Activated CD8-positive, alpha-beta memory T cell treated with anti-CD3 and anti-CD28 coated beads, Interleukin-2, amount 50 U/mL, for 1 hour (primary cell): ENCODE measurements around the gene LUZP1.
"Not testable (repeated sequence)": the region's sequence is repeated elsewhere in the genome, so short reads cannot be mapped to it uniquely, and the experiment has no call there.

ENCODE experiments used
- DNase-seq: peaks from one replicate; pipeline ENCODE4 v3.0.0-alpha.2; 2020; ENCODE audit errors: extremely low read depth

Gene LUZP1

DNA sequence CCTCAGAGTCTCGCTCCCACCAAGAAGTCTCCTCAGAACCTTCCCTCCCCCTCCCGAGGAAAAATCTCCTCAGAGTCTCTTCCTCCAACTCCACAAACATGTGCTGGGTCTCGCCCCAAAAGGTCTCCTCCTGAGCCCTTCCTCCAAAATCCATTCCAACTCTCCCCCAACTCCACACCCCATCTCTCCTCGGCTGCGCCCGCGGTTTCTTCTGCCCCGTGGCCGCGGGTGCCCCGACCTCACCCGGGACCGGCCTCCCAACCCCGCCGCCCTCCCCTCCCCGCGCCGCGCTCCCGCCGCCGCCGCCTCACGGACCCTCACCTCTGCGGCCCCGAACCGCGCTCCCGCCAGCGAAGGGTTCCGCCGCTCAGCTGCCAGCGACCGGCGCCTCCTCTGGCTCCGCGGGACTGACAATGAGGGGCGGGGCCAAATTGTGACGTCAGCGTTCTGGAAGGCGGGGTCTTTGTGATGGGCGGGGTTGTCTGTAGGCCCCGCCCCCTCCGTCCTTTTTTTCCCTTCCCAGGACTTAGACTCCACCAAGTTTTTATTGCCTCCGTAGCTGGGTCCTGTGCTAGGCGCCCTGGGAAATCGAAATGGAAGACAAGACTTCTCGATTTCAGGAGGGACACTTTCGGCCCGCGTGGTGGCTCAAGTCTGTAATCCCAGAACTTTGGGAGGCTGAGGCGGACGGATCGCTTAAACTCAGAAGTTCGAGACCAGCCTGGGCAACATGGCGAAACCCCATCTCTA is at the start of gene LUZP1:
Gene LUZP1, minus strand, starts transcription at position 412 of the 750 bp plus-strand sequence.
- peak; percentile 71 for DNase-seq

DNA sequence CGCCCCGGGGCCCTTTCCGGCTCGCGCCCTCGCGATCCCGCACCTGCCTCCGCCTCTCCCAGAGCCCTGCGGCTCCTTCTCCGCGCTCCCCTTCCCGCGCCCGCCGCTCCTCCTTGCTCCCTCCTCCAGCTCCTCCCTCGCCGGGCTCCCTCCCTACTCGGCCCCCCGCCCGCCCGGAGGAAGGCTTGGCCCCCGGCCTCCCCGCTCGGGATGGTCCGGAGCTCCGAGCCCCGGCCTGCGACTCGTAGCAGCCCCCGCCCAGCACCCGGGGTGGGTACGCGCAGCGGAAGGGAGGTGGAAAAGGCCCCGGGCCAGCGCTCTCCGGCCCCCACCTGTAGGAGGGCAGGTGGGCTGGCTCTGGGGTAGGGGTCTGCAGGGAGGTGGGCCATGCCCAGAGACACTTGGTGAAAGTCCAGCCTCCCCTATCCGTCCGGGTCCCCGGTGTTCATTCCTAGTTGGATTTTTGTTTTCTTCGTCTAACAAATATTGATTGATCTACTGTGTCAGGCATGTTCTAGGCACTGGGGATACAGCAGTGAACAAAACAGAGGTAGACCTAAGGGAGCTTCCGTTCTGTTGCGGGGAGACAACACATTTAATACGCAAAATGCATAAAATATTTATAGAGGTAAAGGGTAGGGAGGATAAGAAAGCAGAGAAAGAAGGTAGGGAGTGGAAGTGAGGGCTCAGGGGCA is 48.9 kb upstream of the LUZP1 start, which contains the start of gene HTR1D:
Gene HTR1D, minus strand, starts transcription at position 82 of the 695 bp plus-strand sequence. CDS start 23,283 bp downstream, outside the sequence.
- DNase-seq, result no peak

DNA sequence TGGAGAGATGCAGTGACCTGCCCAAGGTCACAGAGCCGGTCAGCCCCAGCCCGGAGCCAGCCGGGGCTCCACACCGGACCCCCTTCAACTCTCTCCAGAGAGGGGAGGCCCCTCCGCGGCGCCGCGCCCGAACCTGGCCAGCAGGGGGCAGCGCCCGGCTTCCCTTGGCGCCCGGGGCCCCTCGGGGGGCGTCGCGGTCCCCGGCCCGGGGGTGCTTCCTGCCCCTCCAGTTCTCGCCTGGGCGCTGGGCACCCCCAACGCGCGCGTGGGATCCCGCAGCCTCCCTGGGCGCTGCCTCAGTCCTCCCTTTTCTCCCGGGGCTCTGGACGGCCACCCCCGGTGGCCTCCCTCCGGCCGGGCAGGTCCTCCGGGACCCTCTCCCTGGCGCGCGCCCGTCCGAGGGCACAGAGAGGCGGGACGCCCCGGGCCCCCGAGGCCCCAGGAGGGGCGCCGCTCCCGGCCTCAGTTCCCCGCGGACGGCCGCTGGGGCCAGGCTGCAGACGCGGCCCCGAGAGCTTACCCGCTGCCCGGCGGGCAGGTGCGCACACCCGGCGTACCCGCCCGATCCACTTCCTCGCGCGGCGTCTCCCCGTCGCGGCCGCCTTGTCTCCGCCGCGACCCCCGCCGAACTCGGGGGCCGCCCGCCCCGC is 48.2 kb upstream of the LUZP1 start:
- no peak for DNase-seq

DNA sequence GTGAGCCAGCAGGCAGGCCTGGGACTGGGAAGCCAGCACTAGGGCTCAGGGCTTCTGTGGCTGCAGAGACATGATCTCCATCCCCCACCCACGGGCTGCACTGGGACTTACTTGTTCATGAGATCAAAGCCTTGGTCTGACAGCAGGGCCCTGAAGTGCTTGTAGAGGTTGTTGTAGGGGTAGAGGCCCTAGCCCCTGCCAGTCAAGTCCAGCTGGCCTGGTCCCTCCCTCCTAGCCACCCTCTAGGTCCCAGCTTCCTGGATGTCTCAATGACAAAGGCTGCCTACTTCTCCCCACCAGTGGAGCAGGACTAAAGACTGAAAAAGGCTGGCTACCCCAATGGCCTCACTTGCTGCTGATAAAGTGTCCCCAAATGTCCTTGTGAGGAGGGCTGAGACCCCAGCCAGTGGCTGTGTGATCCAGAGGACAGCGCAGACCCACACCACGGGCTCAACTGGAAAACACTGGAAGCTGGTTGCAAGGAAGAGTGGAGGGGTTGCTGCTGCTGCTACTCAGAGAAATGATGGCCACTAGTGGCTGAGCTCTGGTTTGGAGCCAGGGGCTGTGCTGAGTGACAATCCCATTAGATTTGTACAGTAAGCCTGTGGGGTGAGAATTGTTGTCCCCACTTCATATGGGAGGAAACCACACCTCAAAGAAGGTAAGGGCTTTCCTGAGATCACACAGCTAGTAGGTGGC is 47.2 kb upstream of the LUZP1 start:
- DNase-seq, result no peak

- DNase-seq, result no peak
Observed at GRCh38 chr1:23215291-23215690, 46.6 kb upstream of the LUZP1 start.

- DNase-seq, result no peak
Observed at GRCh38 chr1:23214640-23215039, 46.0 kb upstream of the LUZP1 start.

DNA sequence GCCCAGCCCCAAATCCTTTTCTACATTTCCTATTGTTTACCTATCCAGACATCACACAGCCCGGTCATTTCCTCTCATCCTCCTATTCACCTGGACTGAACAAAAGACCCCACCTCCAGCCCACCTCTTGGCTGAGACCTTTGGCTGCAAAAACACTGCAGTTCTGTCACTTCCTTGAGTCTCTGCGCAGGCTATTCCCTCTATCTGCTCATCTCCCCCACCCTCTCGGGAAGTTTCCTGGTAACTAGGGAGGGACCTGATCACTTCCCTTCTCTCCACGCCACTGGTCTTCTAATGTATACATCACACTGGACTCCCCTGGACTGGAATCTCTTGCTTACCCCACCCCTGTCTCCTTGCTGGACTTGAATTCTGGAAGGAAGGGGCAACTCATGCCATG is 43.3 kb upstream of the LUZP1 start:
- no peak for DNase-seq

DNA sequence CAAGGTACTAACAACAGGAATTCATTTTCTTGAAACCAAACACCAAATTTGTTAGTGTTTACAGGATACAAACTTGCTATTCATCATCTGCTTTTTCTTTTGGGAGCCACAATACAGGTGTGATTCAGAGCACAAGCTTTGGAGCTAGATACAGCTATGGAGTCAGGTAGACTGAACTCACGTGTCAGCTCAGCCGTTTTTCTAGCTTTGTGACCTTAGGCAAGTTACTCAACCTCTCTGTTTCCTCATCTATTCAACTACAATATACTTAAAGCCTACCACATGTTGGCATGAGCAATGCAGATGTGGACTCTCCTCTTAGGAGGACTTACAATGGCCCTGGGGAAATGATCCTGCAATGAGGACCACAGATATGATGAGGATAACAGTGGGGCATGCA is 42.3 kb upstream of the LUZP1 start:
- no peak for DNase-seq

- DNase-seq, result no peak
Observed at GRCh38 chr1:23210351-23210785, 41.7 kb upstream of the LUZP1 start.

- DNase-seq, result no peak
Observed at GRCh38 chr1:23209770-23210169, 41.1 kb upstream of the LUZP1 start.

DNA sequence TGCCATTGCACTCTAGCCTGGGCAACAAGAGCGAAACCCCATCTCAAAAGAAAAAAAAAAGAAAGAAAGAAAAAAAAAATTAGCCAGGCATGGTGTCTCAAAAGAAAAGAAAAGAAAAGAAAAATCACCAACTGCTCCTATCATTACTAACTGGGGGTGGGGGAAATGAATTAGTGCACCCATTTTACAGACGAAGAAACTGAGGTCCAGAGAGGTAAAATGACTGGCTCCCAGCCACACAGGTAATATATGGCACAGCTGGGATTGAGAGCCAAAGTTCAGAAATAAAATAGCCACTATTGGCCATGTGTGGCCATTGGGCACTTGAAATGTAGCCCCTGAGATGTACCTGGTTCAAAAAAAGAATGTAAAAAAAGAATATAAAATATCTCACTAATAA is 39.9 kb upstream of the LUZP1 start:
- DNase-seq, result no peak

- DNase-seq, result not testable (repeated sequence)
Observed at GRCh38 chr1:23207733-23208132, 39.1 kb upstream of the LUZP1 start.

GRCh38 chr1:23202263-23202749 is 33.6 kb upstream of the LUZP1 start:
- no peak for DNase-seq

GRCh38 chr1:23200883-23201282 is 32.2 kb upstream of the LUZP1 start:
- no peak for DNase-seq

DNA sequence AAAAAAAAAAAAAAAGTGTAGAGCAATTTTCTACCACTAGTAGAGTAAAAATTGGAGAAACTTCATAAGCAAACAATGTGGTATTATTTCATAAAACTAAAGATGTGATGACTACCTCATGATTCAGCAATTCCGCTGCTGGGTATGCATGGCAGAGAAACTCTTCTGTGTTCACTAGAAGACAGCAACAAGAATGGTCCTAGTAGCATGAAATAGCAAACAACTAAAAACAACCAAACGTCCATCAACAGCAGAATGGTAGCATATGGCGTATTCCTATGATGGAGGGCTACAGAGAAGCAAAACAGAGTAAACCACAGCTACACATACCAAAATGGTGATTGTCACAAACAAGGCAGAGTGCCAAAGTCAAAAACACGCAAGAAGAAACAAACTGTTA is 29.7 kb upstream of the LUZP1 start:
- DNase-seq, result no peak

DNA sequence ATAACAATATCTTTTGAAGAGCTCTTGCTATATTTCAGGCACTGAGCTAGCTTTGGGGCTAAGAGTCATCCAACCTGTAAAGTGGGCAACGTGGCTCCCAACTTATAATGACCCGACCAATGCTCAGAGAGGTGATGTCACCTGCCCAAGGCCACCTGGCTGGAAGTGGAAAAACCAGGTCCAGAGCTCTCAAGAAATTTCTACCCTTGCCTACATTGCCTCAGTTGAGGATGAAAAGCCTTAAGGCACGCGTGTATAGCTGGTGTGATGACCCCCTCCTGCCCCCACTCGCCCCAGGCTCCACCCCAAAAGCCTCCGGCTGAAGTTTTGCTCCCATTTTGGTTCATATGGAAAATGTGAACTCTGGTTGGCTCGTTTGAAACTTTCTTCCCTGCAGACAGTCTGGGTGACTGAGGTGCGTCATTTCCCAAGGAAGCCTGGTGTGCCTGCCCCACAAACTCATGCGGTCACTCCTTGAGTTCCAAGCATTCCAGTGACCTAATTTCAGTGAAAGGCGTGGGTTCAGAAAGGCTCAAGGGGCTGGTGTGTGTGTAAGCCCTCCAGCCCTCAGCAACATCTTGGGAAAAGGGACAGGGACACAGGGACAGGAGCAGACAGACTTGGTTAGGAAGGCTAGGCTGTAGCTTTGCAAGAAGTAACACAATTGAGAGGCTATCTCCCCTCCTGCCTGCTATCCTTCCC is 28.1 kb upstream of the LUZP1 start:
- no peak for DNase-seq

- DNase-seq, result no peak
Observed at GRCh38 chr1:23194119-23194984, 25.7 kb upstream of the LUZP1 start.

DNA sequence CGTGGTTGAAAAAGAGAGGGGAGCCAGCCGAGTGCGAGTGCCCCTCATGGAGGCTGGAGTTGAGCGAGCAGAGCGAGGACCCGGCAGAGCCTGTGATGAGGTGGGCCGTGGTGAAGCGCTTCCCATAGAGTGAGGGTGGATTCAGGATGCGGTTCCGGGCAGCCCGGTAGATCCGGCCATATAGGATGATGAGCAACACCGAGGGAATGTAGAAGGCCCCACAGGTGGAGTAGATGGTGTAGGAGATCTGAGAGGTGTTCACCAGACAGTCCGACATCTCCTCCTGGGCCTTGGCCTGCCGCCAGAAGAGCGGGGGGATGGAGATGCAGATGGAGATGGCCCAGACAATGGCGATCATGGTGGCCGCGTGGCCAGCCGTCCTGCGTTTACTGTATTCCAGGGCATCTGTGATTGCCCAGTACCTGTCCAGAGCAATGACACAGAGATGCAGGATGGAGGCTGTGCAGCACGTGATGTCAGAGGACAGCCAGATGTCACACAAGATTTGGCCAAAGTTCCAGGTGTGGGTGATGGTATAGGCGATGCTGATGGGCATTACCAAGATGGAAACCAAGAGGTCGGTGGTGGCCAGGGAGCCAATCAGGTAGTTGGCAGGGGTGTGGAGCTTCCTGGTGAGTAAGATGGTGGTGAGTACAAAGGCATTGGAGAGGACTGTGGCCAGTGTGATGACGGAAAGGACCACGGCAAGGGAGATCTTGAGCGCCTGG is 24.9 kb upstream of the LUZP1 start:
- no peak for DNase-seq

GRCh38 chr1:23191199-23191598 is 22.5 kb upstream of the LUZP1 start:
- no peak for DNase-seq
